HL-60 (cell line): Measurements from ENCODE around the gene TRIM62.

ENCODE experiments used
- GABPA ChIP-seq: IDR thresholded peaks from 2 replicates; pipeline ENCODE4 v1.6.1; 2012; ENCODE audit warnings: low read depth
- POLR2AphosphoS5 ChIP-seq: IDR thresholded peaks from 2 replicates; pipeline ENCODE4 v1.6.1; 2012; ENCODE audit warnings: low read depth
- SPI1 ChIP-seq: IDR thresholded peaks from 2 replicates; pipeline ENCODE4 v1.6.1; 2012; ENCODE audit warnings: low read depth, mild to moderate bottlenecking, borderline replicate concordance
- TF ChIP-seq, protein P1 (sequence below): IDR thresholded peaks from one replicate; pipeline ENCODE4 v1.5.1; 2011; ENCODE audit warnings: low read length, control low read depth, inconsistent platforms; ENCODE audit not compliant: insufficient read depth
- TF ChIP-seq, protein P2 (sequence below): IDR thresholded peaks from 2 replicates; pipeline ENCODE4 v1.6.1; 2012; ENCODE audit warnings: low read depth; ENCODE audit not compliant: insufficient replicate concordance

DNA sequence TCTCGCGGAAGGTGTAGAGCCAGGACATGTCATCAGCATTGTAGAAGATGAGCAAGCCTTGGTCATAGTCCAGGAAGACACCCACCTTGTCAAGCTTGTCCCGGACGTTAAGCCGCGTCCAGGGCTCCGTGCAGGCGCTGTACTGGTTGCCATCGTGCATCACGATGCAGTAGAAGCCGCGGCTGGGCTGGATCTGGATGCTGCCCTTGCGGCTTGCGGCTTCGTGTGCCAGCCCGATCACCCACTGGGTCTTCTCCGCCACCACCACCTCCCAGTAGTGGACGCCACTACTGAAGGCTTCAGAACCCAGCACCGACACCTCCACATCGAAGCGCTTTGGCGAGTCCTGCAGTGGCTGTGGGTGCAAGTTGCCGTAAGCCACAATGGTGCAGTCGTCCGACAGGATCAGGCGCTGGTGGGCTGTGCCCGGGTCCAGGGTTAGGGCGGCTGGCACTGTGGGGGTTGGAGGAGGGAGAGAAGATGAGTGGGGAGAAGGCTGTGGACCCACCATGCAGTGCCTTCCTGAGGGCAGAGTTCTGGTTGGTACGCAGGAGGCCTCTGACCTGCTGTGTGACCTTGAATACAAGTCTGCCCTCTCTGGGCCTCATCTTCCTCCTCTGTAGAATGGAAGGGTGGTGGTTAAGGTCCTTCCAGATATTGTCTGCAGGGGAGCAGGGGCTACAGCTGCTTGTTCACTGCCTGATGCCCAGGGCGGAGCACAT is 34.4 kb downstream of the TRIM62 start:
- TF ChIP-seq, protein P1, sequence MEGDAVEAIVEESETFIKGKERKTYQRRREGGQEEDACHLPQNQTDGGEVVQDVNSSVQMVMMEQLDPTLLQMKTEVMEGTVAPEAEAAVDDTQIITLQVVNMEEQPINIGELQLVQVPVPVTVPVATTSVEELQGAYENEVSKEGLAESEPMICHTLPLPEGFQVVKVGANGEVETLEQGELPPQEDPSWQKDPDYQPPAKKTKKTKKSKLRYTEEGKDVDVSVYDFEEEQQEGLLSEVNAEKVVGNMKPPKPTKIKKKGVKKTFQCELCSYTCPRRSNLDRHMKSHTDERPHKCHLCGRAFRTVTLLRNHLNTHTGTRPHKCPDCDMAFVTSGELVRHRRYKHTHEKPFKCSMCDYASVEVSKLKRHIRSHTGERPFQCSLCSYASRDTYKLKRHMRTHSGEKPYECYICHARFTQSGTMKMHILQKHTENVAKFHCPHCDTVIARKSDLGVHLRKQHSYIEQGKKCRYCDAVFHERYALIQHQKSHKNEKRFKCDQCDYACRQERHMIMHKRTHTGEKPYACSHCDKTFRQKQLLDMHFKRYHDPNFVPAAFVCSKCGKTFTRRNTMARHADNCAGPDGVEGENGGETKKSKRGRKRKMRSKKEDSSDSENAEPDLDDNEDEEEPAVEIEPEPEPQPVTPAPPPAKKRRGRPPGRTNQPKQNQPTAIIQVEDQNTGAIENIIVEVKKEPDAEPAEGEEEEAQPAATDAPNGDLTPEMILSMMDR, result no peak
- TF ChIP-seq, protein P2, sequence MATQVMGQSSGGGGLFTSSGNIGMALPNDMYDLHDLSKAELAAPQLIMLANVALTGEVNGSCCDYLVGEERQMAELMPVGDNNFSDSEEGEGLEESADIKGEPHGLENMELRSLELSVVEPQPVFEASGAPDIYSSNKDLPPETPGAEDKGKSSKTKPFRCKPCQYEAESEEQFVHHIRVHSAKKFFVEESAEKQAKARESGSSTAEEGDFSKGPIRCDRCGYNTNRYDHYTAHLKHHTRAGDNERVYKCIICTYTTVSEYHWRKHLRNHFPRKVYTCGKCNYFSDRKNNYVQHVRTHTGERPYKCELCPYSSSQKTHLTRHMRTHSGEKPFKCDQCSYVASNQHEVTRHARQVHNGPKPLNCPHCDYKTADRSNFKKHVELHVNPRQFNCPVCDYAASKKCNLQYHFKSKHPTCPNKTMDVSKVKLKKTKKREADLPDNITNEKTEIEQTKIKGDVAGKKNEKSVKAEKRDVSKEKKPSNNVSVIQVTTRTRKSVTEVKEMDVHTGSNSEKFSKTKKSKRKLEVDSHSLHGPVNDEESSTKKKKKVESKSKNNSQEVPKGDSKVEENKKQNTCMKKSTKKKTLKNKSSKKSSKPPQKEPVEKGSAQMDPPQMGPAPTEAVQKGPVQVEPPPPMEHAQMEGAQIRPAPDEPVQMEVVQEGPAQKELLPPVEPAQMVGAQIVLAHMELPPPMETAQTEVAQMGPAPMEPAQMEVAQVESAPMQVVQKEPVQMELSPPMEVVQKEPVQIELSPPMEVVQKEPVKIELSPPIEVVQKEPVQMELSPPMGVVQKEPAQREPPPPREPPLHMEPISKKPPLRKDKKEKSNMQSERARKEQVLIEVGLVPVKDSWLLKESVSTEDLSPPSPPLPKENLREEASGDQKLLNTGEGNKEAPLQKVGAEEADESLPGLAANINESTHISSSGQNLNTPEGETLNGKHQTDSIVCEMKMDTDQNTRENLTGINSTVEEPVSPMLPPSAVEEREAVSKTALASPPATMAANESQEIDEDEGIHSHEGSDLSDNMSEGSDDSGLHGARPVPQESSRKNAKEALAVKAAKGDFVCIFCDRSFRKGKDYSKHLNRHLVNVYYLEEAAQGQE, result no peak
- TF ChIP-seq POLR2AphosphoS5, result no peak
- TF ChIP-seq SPI1, result no peak
- TF ChIP-seq GABPA, result no peak
